Activated CD4-positive, alpha-beta T cell treated with anti-CD3 and anti-CD28 coated beads, Interleukin-2, amount 50 U/mL, for 4 hours (primary cell): Measurements from ENCODE around the gene ARL5A.
"Not testable (repeated sequence)": the region's sequence is repeated elsewhere in the genome, so short reads cannot be mapped to it uniquely, and the experiment has no call there.

Source experiments
- DNase-seq, 2 experiments: peaks; one replicate each; pipeline ENCODE4 v3.0.0-alpha.2; 2020

Gene ARL5A, protein sequence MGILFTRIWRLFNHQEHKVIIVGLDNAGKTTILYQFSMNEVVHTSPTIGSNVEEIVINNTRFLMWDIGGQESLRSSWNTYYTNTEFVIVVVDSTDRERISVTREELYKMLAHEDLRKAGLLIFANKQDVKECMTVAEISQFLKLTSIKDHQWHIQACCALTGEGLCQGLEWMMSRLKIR

GRCh38 chr2:151828143-151828889 is at the start of gene ARL5A:
ARL5A (minus strand) TSS chr2:151828421; CDS start chr2:151828176, 245 bp downstream.
- peak; percentile 89 to 90 for DNase-seq

- DNase-seq = not testable (repeated sequence)
Observed at GRCh38 chr2:151875631-151876030, 47.4 kb upstream of the ARL5A start.

GRCh38 chr2:151872463-151872862 is 44.2 kb upstream of the ARL5A start:
- no peak for DNase-seq

- no peak for DNase-seq
Observed at GRCh38 chr2:151869291-151869690, 41.1 kb upstream of the ARL5A start.

DNA sequence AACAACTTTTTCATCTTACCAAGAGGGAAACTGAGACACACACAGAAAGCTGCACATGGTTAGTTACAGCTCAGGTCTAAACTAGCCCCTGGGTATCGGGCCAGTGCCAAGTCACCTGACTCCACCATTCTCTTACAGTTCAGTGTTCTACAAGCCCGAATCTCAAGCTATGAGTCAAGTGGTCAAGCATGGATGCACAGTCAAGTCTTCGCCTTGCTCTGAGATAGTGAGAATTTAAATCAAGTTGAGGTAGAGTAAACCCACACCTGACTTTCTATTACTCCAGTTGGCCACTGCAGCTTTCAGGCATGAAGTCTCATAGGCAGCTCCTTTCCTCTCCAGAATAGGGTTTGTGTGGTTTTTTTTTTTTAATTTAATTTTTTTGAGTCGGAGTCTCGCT is 34.5 kb upstream of the ARL5A start:
- DNase-seq = no peak

- DNase-seq = no peak
Observed at GRCh38 chr2:151861174-151861573, 33.0 kb upstream of the ARL5A start.

GRCh38 chr2:151860613-151861146 is 32.5 kb upstream of the ARL5A start:
- no peak for DNase-seq

- DNase-seq = no peak
Observed at GRCh38 chr2:151860210-151860609, 32.0 kb upstream of the ARL5A start.

DNA sequence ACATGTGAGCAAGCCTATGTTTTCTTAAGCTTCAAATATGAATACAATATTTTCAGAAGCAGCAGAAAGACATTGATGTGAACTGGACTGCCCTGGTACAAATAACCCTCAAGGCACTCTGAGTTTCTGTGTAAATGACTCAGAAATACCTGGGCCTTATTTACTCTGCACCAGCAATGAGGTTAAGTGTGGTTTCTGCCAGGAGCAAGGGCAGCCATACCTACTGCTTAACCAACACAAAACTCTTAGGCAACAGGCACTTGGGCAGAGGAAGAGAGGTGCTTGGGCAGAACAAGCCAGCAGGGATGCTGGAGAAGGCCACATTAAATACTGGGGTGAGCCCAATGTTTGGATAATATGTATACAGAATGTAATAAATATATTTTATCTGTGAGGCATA is 29.4 kb upstream of the ARL5A start:
- DNase-seq = no peak

DNA sequence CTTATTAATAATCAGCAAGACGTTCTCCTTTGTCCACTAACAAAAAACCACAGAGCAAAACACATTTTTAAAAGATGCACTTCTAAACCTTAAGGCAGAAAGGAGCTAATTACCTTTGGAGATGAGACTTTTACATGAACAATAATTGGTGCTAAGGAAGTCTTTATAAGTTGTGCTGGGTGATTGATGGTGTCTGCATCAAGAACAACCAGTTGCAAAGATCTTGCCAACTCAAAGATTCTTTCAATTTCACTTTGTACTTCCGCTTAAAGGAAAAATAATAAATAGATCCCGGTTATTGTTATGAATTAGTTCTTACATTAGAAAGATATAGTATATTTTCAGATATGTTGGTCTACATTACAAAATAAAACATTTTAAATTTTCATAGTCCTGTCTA is 26.9 kb upstream of the ARL5A start:
- no peak for DNase-seq

GRCh38 chr2:151853070-151853758 is 25.0 kb upstream of the ARL5A start:
- DNase-seq = no peak

DNA sequence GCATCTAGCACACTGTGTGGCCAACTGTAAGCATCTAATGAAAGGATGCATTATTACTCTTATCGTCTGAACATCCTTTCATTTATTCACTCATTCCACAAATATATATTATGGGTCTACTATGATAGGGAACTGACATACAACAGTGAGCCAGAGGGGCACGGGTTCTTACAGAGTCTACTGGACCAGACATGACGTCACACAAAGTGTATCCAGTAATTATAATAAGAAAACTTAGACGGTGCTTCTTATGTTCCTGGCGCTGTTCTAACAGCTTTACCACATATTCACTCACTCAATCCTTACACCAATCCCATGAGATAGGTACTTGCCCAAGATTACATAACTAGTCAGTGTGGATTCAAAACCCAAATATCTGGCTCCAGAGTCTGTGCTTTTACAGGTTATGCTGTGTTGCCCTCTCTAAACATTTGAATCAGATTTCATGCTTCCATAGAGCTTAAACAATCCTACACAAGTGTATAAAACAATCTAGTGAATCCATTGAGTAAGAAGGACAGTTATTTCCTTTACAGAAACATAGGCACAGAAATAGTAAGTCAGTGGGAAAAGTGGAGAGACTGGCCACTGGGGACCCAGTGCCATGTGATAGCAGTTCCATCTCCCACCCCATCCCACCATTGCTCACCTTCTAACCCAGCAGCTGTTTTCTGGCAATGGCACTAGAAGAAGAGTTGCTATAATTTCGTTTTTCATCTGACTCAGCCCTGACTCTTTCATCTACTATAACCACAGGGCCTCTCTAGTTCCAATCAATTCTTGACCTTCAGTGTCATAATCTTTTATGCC is 24.2 kb upstream of the ARL5A start:
- no peak for DNase-seq

- no peak for DNase-seq
Observed at GRCh38 chr2:151851761-151852160, 23.5 kb upstream of the ARL5A start.

GRCh38 chr2:151849413-151850010 is 21.3 kb upstream of the ARL5A start:
- no peak for DNase-seq

- DNase-seq = no peak
Observed at GRCh38 chr2:151845884-151846283, 17.7 kb upstream of the ARL5A start.

- no peak for DNase-seq
Observed at GRCh38 chr2:151845481-151845880, 17.3 kb upstream of the ARL5A start.

- DNase-seq = no peak
Observed at GRCh38 chr2:151844211-151844896, 16.1 kb upstream of the ARL5A start.

DNA sequence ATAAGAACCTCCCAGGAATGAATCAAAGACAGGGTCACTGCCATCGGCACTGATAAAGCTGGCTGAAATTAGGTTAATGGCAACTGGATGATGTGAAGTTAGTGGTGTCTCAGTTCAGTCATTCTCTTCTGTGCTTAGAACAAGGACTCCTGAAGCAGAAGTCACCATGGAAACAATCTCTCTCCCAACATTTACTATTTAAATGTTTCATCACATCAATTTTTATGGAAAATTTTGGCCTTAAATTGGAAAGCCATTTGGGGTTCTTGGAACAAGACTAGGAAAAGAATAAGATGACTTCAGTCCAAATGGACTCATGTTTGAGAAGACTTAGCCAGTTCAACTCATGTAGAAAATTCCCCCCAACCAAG is 15.5 kb upstream of the ARL5A start:
- no peak for DNase-seq

GRCh38 chr2:151842830-151843690 is 14.8 kb upstream of the ARL5A start:
- no peak for DNase-seq

DNA sequence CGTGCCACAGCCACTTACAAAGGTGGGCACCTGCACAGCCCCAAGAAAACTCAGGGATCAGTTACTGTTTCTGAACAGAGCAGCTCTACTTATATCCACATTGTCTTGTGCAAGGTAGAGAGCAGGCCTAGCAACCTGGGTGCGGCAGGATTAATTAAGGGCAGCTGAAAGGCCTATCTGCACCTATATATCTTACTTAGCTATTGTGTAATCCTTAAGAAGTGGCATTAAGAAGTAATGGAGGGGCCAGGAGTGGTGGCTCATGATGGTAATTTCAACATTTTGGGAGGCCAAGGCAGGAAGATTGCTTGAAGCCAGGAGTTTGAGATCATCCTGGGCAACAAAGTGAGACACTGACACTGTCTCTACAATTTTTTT is 12.8 kb upstream of the ARL5A start:
- DNase-seq = no peak
